DOHH2 (cell line): ENCODE data around the gene PRDX4.

Source experiments
- EZH2phosphoT487 ChIP-seq: fragments of 200-600 bp; sonication (generic); IDR thresholded peaks from 2 replicates; pipeline ENCODE4 v1.6.1; 2017; ENCODE audit warnings: borderline replicate concordance, mild to moderate bottlenecking, antibody characterized with exemption, low read length, moderate library complexity, mixed read lengths
- TF ChIP-seq, protein P1 (sequence below): fragments of 200-600 bp; sonication (generic); IDR thresholded peaks from one replicate; pipeline ENCODE4 v1.5.1; 2014; ENCODE audit warnings: antibody characterized with exemption, mild to moderate bottlenecking, low read depth, low read length; ENCODE audit not compliant: poor library complexity, severe bottlenecking

DNA sequence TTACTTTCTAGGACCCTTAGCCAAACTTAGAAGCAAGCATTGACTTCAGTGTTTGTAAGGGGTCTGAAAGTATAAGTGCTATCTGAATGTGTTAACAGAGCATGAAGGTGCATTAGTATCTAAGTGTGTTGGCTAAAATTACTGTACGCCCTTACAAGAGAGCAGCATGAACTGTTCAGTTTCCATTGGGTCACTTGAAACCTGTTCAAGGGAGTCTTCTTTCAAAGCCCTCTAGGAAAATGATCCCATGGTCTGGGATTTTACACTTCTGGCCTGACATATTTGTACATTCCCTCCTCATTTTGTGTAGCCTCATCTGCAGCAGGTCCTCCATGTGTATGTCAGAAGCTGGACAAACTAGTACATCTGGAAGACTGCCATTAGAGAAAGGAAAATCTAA lies 3.2 kb downstream of the PRDX4 start:
- TF ChIP-seq, protein P1, sequence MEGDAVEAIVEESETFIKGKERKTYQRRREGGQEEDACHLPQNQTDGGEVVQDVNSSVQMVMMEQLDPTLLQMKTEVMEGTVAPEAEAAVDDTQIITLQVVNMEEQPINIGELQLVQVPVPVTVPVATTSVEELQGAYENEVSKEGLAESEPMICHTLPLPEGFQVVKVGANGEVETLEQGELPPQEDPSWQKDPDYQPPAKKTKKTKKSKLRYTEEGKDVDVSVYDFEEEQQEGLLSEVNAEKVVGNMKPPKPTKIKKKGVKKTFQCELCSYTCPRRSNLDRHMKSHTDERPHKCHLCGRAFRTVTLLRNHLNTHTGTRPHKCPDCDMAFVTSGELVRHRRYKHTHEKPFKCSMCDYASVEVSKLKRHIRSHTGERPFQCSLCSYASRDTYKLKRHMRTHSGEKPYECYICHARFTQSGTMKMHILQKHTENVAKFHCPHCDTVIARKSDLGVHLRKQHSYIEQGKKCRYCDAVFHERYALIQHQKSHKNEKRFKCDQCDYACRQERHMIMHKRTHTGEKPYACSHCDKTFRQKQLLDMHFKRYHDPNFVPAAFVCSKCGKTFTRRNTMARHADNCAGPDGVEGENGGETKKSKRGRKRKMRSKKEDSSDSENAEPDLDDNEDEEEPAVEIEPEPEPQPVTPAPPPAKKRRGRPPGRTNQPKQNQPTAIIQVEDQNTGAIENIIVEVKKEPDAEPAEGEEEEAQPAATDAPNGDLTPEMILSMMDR, result no peak
- no peak for TF ChIP-seq EZH2phosphoT487
